ENCODE measurements around the gene CTXN2.

Gene CTXN2

GRCh38 chr15:48191574-48192225 lies at the start of gene CTXN2:
CTXN2 (plus strand) TSS chr15:48191665; CDS start chr15:48201301, 9,636 bp downstream.
- DNase-seq (ENCODE audit: low spot score) = no peak

DNA sequence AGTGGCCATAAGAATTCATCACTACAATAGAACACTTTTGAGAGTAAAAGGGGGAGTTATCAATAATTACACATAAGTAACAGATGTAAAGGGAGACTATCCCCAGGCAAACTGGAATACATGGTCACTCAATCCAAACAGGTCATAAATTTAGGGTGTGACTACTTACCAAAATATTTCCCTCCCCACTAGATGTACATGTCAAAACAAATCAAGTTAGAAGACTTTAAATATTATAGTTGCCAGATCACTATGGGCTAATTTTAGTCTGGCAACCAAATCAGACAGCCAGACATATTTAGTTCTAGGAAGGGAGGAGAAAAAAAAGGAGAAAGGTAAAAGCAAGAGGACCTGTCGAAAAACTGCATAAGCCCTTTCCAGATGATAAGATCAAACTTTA lies 47.6 kb upstream of the CTXN2 start:
- DNase-seq (ENCODE audit: low spot score) = no peak

GRCh38 chr15:48144889-48145288 lies 46.6 kb upstream of the CTXN2 start:
- DNase-seq (ENCODE audit: low spot score) = no peak

DNA sequence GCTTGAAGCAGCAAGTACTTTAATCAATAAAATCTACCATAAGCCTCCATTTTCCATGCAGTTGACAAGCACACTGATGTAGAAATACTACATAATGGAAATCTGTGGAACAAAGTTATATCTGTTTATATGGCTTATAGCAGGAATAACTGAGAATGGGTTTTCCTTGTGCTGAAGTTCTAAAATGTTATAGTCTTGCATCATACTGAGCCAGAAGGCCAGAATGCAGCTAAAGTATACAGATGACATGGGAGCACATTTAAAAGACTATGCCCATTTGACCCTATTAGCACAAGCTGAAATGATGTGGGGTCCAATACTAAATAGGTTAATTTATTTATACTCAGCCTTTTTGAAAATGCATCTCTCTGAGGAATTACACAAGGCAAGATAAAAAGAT lies 45.5 kb upstream of the CTXN2 start:
- no peak for DNase-seq (ENCODE audit: low spot score)

GRCh38 chr15:48147358-48147757 lies 44.1 kb upstream of the CTXN2 start:
- DNase-seq (ENCODE audit: low spot score) = no peak

DNA sequence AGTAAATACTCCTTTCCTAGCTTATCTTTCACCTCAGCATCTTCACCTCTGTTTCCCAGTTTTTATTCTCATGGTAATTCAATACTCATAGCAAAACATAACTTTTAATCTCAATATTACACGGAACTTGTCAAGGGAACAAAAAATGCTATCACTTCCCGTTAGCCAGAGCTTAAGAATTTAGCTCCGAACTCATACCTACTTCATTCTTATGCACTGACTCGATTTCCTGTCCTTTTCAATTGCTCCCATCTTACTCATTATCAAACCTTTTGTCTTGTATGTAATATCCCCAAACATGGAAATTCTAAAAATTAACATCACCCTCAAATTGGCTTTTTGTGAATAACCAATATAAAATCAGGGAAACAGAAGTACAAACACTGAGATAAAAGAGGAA lies 41.6 kb upstream of the CTXN2 start:
- no peak for DNase-seq (ENCODE audit: low spot score)

DNA sequence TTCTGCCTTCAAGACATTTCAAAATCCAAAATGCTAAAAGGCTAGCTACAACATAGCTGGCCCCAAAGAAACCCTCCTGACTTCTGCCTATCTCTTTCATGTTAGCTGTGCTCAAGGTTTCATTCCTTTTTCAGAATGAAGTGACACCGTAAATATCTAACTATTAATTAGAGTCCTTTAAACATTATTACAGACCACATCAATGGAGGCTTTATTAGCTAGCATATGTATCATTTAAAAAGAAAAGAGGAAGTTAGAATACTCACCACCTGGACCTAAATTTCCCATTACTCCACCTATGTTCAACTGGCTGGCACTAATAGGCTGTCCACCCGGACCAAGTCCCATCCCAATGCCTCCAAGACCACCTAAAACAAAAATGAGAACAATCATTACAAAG lies 37.9 kb upstream of the CTXN2 start:
- no peak for DNase-seq (ENCODE audit: low spot score)

DNA sequence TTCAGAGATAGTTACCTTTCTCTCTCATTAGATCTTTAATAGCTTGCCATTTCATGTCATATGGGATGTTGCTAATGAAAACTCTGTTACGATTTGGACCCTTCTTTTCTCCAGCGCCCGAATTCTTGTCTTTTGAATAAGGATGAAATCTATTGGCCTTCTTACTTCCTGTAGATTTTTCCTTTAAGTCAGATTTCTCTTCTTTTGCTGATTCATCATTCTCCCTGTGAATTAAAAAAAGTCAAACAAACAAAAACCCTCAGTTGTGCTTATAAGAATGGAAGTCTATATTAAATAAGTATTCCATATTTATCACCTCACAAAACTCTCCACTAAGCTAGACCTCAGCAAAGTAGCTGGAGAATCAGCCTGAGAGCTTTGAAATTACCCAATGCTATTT lies 22.8 kb upstream of the CTXN2 start:
- DNase-seq (ENCODE audit: low spot score) = no peak

- no peak for DNase-seq (ENCODE audit: low spot score)
Measured at GRCh38 chr15:48170981-48171380, 20.5 kb upstream of the CTXN2 start.

- DNase-seq (ENCODE audit: low spot score) = no peak
Measured at GRCh38 chr15:48175126-48175525, 16.3 kb upstream of the CTXN2 start.

- no peak for DNase-seq (ENCODE audit: low spot score)
Measured at GRCh38 chr15:48176112-48176511, 15.4 kb upstream of the CTXN2 start.

- DNase-seq (ENCODE audit: low spot score) = no peak
Measured at GRCh38 chr15:48176957-48177356, 14.5 kb upstream of the CTXN2 start.

- peak; percentile 15 for DNase-seq (ENCODE audit: low spot score)
Measured at GRCh38 chr15:48177383-48177765, 14.1 kb upstream of the CTXN2 start.

DNA sequence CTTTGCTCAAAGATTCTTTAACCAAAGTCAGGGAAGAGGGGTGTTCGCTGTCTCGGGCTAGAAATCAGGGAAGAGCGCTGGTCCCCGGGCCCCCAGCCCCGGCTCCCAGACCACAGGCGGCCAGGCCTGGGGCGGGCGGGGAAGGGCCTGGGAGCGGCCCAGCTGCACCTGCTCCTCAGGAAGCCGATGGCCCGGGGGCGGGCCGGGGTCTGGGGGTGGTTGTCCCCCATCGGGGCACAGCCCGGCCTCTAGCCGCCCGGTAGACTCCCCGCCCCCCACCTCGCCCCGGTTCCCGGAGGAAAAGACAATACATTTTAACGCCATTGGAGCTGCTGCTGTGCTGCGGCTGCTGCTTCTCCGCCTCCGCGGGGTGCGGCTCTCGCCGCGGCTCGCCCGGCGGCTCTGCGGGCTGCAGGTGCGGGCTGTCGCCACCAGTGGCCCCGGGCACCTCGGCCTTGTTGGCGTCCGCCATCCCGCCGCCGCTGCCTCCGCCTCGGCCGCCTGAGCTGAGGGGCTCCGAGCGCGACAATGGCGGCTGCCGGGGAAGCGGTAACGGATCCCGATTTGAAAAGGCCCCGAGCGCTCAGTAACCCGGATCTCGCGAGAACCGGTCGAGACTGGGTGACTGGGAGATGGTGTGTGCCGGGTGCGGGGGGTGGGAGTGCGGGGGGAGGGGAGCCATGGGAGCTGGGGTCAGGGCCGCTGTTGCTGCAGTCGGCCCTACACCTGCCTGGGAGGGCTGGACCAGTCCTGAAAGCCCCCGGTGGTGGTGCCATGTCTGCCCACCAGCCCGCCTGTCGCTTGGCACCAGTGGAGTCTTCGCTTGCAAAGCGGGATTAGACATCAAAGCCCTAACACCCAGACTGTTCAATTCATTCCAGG lies 13.5 kb upstream of the CTXN2 start, which contains the start of gene MYEF2:
MYEF2 (minus strand) TSS at position 530 of the 882 bp plus-strand sequence; CDS start at position 472, 58 bp downstream.
- DNase-seq (ENCODE audit: low spot score) = peak; percentile 71

DNA sequence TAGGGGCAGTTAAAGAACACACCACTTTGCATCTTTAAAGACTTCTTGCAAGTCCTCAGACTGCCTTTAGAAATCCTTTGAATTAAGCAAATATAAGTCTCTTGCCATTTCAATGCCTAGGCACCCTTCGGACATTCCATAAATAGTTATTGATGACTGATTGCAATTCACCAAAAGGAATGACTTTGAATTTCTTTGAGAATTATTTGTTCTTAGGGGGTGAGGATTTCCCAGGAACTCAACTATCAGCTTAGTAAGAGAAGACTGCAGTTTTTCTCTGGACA lies 12.9 kb upstream of the CTXN2 start:
- DNase-seq (ENCODE audit: low spot score) = no peak

DNA sequence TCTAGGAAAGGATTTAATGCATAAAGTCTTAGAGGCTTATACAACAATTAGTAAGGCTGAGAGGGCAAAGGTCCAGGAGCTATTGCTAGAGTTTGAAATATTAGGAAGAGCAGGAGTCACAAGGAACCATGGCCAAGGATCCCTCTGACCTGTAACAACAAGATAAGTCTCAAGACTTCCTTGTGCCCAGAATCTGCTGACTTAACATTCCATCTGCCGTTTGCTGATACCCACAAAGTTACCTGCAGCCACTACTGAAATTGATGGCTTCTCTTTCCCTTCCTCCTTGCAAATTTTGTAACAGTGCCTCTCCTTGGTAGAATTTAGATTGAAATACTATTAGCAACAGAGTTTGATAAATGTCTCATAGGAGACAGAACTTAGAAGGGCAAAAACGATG lies 8.7 kb upstream of the CTXN2 start:
- no peak for DNase-seq (ENCODE audit: low spot score)

DNA sequence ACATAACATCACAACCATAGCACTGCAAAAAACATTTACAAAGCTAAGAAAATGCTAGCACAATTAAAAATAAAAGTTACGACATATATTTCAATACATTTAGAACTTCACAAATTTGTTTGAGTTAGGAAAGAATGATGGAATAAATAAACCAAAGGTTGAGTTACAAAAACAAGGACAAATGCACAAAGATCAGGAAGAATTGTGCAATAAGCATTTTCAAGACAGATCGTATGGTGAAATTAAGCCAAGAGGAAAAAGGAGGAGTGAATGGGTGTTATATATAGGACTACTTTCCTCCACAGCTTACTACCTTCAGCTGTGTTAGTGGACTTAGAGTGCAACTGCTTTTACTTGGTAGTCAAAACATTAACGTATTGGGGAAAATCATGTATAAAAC lies 5.9 kb upstream of the CTXN2 start:
- DNase-seq (ENCODE audit: low spot score) = no peak

DNA sequence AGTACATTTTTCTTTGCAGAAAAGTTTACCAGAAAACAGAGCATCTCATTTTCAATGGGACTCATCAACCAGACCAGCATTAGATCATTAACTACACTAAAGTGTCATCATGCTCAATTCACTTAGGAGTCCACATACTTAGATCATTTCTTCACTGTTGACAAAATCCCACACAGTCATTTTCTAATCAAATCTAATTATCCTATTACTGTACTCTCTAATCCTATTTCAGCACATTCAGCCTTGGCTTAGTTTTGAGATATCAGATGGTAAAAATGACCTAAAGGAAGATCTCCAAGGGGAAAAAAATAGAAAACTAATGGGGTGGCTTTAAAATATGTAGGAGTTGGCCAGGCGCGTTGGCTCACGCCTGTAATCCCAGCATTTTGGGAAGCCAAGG lies 5.2 kb upstream of the CTXN2 start:
- DNase-seq (ENCODE audit: low spot score) = no peak

DNA sequence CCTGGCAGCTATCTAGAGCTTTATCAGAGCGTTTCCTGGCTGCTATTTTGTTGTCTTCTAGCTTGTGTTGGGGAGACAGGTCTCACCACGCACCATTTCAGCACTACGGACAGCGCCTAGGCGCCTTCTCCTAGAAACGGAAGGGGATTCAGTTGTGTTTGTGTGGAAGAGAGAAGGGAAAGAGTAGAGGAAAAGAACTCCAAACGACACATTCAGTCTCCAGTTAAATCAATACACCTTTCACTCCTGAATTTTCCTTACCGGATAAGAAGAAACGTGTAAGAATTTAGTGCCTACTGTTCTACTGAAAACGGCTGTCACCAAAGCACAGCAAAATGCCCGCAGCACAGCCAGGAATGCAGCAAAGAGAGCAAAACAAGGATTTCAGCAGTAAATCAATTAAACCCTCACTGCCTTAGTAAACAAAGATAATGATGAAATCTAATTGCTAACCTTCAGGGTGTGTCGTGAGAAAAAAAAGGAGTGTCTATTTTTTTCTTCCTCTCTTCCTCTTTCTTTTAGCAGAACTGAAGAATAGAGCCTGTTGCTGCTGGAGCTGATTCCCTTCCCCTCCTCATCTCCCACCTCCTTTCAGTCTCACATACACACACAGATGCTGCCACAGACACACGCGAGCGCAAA lies 412 bp upstream of the CTXN2 start:
- peak; percentile 10 for DNase-seq (ENCODE audit: low spot score)

DNA sequence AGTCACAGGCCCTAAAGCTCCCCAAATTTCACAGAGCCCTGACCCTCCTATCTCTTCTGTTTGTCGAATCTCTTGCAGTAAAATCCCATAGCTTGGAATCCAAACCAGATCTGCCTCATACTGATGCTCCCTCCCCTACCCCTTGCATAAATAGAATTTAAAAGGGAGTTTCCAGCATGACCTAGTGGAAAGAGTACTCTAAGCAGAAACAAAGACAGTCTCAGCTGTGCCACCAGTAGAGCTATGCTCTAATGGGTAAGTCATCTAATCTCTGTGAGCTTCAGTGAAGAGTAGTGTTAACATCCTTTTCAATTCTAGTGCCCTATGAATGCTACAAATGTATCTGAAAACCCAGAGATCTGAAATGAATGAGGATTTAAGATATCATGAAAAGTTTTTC lies 10.6 kb downstream of the CTXN2 start:
- no peak for DNase-seq (ENCODE audit: low spot score)

DNA sequence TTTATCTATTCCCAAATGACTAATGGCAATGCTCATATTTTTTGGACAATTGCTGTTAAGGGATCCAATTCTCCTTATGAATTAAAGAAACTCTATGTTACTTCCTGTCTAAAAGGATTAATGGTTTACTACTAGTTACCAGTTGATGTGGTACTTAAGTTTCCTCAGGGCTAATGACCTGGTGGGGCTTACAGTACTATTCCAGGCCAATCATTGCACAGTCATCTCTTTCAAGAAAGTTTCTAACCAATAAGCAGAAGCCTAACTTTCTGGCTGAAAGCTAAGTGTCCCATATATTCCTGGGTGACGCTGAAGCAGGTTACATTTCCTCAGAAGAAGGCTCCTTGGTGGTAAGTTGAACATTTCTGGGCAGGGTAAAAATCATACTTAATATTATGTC lies 14.5 kb downstream of the CTXN2 start, which contains the start of gene SLC12A1:
SLC12A1 (plus strand) TSS at position 322 of the 400 bp plus-strand sequence. CDS start 1,418 bp downstream, outside the sequence.
- DNase-seq (ENCODE audit: low spot score) = no peak

DNA sequence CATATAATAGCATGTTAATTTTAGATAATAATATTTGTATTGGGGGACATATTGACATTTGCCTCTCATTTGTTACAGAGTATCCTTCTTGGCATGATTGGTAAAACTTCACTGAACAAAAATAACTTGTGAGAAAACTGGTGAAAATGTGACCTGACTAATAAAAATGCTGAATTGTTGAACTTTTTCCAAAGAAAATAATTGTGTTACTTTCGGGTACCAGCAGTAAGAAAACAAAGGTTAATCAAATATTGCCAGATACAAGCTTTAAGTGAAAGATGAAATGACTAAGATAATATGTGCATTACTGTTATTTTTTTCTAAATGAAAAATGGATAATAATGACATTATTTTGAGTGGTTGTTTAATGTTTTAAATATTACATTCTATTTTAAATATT lies 29.8 kb downstream of the CTXN2 start:
- no peak for DNase-seq (ENCODE audit: low spot score)

DNA sequence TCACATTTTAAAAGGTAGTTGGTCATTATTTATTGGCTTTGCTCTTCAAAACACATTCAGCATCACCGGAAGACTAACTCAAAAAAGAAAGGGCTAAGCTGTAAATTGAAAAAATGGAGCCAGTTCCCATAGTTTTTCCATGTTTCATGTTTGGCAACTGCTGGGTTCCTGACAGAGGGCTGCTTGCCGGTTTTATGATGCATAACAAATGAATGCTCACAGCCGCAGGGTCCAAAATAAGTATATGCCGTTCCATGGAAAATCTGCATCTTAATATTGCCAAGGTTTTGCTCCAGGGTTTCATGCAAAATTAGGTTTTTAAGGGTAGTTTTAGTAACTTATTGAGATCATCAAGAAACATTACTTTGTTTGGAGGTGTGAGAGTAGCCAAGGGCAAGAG lies 30.4 kb downstream of the CTXN2 start:
- no peak for DNase-seq (ENCODE audit: low spot score)
